Epidermal melanocyte (primary cell): ENCODE data around the gene RNF186.
"Not testable (repeated sequence)": the region's sequence is repeated elsewhere in the genome, so short reads cannot be mapped to it uniquely, and the experiment has no call there.

Experiments used
- DNase-seq: peaks from one replicate; pipeline ENCODE4 v3.0.0; 2011; ENCODE audit warnings: low spot score; ENCODE audit not compliant: insufficient read length

Gene RNF186

GRCh38 chr1:19814681-19815503 lies at the start of gene RNF186:
Gene RNF186 (minus strand): TSS chr1:19815283. CDS start chr1:19815101, 182 bp downstream.
- DNase-seq = no peak

- no peak for DNase-seq
Observed at GRCh38 chr1:19864570-19865160, 49.6 kb upstream of the RNF186 start.

- DNase-seq = no peak
Observed at GRCh38 chr1:19862944-19863343, 47.9 kb upstream of the RNF186 start.

- DNase-seq = no peak
Observed at GRCh38 chr1:19861842-19862530, 46.9 kb upstream of the RNF186 start.

- no peak for DNase-seq
Observed at GRCh38 chr1:19861034-19861433, 46.0 kb upstream of the RNF186 start.

GRCh38 chr1:19860418-19860817 lies 45.3 kb upstream of the RNF186 start:
- DNase-seq = no peak

GRCh38 chr1:19859876-19860275 lies 44.8 kb upstream of the RNF186 start:
- DNase-seq = no peak

- no peak for DNase-seq
Observed at GRCh38 chr1:19858893-19859292, 43.8 kb upstream of the RNF186 start.

GRCh38 chr1:19854866-19855265 lies 39.8 kb upstream of the RNF186 start:
- no peak for DNase-seq

- DNase-seq = no peak
Observed at GRCh38 chr1:19852036-19852435, 37.0 kb upstream of the RNF186 start.

- no peak for DNase-seq
Observed at GRCh38 chr1:19850214-19850613, 35.1 kb upstream of the RNF186 start.

- DNase-seq = not testable (repeated sequence)
Observed at GRCh38 chr1:19849307-19849706, 34.2 kb upstream of the RNF186 start.

GRCh38 chr1:19847334-19847733 lies 32.3 kb upstream of the RNF186 start:
- not testable (repeated sequence) for DNase-seq

- no peak for DNase-seq
Observed at GRCh38 chr1:19846338-19846737, 31.3 kb upstream of the RNF186 start.

- no peak for DNase-seq
Observed at GRCh38 chr1:19845555-19845954, 30.5 kb upstream of the RNF186 start.

GRCh38 chr1:19844731-19845495 lies 29.8 kb upstream of the RNF186 start:
- DNase-seq = no peak

GRCh38 chr1:19840228-19840627 lies 25.1 kb upstream of the RNF186 start:
- DNase-seq = no peak

GRCh38 chr1:19837866-19838265 lies 22.8 kb upstream of the RNF186 start:
- no peak for DNase-seq

GRCh38 chr1:19835578-19835977 lies 20.5 kb upstream of the RNF186 start:
- no peak for DNase-seq

GRCh38 chr1:19831441-19831840 lies 16.4 kb upstream of the RNF186 start:
- no peak for DNase-seq

- DNase-seq = no peak
Observed at GRCh38 chr1:19828546-19828945, 13.5 kb upstream of the RNF186 start.

- DNase-seq = no peak
Observed at GRCh38 chr1:19825298-19825697, 10.2 kb upstream of the RNF186 start.
